ENCODE measurements around the gene SQOR. TPM values are rescaled to one million over a fixed set of nuclear protein-coding genes. Genes with fewer than 3 reads are reported as not detected.
A peak's percentile ranks its signal among the peaks of the same experiment; 100 is the strongest.

The SQOR gene
- total RNA-seq, 1 experiment from 2014 or later: 40.9 TPM

- H3K27me3 ChIP-seq (ENCODE audit: insufficient read depth, low read depth): no peaks in the 10 kb centered on the region
- peak overlapping the region; percentile 94 for H2AFZ ChIP-seq
- H3K9me2 ChIP-seq (ENCODE audit: insufficient read depth): no peaks in the 10 kb centered on the region
- BruUV-seq (replicated peaks): TSS peak; percentile 85
- TF ChIP-seq EZH2 (IDR thresholded peaks at IDR 0.05; ENCODE audit: low read depth): no peak
- TF ChIP-seq CTCF (conservative IDR thresholded peaks at IDR 0.05): no peak
- H3K4me3 ChIP-seq: peak overlapping the region; percentile 96
- ChIA-PET POLR2A (ENCODE audit: unreplicated experiment) (interaction anchor here (0.6 kb wide), 1 partner anchor 48 kb away, joined by 4 read pairs; no protein-coding TSS in a partner anchor), CTCF (interaction anchor here (1.3 kb wide), 1 partner anchor 129 kb away, joined by 3 read pairs; no protein-coding TSS in a partner anchor)
- no peak for DNase-seq
- intact Hi-C loops (cut with micrococcal nuclease; ENCODE audit: unreplicated experiment): loop anchor here (1.0 kb wide), 1 partner anchor 64 kb away; the partner anchor contains the start of gene SLC30A4
- no peaks in the 10 kb centered on the region for H4K20me1 ChIP-seq (ENCODE audit: insufficient read depth)
- no peaks in the 10 kb centered on the region for H3K9me3 ChIP-seq (ENCODE audit: insufficient read depth, low read depth)
- H3K36me3 ChIP-seq (ENCODE audit: low read depth): no peaks in the 10 kb centered on the region
- H3K4me2 ChIP-seq: peak overlapping the region; percentile 97
- peaks cover 25% of the 10 kb centered on the region for H3K4me1 ChIP-seq (replicated peaks; ENCODE audit: insufficient read depth)
- H3K79me2 ChIP-seq (ENCODE audit: low read depth): peaks cover 31% of the 10 kb centered on the region
- H3K27ac ChIP-seq: peak overlapping the region; percentile 92
- peaks cover 9% of the 10 kb centered on the region; the same call in 1 of the 2 replicates for H3F3A ChIP-seq (ENCODE audit: insufficient read depth, low read depth)
Measured at GRCh38 chr15:45586601-45587094, 48.2 kb upstream of the SQOR start.

GRCh38 chr15:45587095-45587862 lies 47.5 kb upstream of the SQOR start, which contains the start of gene BLOC1S6:
TSS of gene BLOC1S6 (plus strand) at chr15:45587379. CDS start at chr15:45587444, 65 bp downstream.
- peaks cover 31% of the 10 kb centered on the region for H3K79me2 ChIP-seq (ENCODE audit: low read depth)
- peak within 1 kb of the TSS; percentile 92 for H3K27ac ChIP-seq
- no peaks in the 10 kb centered on the region for H3K9me2 ChIP-seq (ENCODE audit: insufficient read depth)
- TF ChIP-seq CTCF (conservative IDR thresholded peaks at IDR 0.05): no peak
- no peak for TF ChIP-seq EZH2 (IDR thresholded peaks at IDR 0.05; ENCODE audit: low read depth)
- H4K20me1 ChIP-seq (ENCODE audit: insufficient read depth): no peaks in the 10 kb centered on the region
- ChIA-PET CTCF (interaction anchor here (0.6 to 1.3 kb wide), 2 partner anchors 24 to 130 kb away, joined by 3 read pairs; no protein-coding TSS in a partner anchor), POLR2A (ENCODE audit: unreplicated experiment) (interaction anchor here (0.6 kb wide), 1 partner anchor 49 kb away, joined by 4 read pairs; no protein-coding TSS in a partner anchor)
- H2AFZ ChIP-seq: peak within 1 kb of the TSS; percentile 94
- peak; percentile 78 to 80 for DNase-seq
- H3K27me3 ChIP-seq (ENCODE audit: insufficient read depth, low read depth): no peaks in the 10 kb centered on the region
- no peaks in the 10 kb centered on the region for H3K9me3 ChIP-seq (ENCODE audit: insufficient read depth, low read depth)
- BruUV-seq (replicated peaks): no TSS peak
- intact Hi-C loops (cut with micrococcal nuclease; ENCODE audit: unreplicated experiment): loop anchor here (1.0 kb wide), 1 partner anchor 65 kb away; the partner anchor contains the start of gene SLC30A4
- H3F3A ChIP-seq (ENCODE audit: insufficient read depth, low read depth): peaks cover 9% of the 10 kb centered on the region; the same call in 1 of the 2 replicates
- no peaks in the 10 kb centered on the region for H3K36me3 ChIP-seq (ENCODE audit: low read depth)
- peak within 1 kb of the TSS; percentile 97 for H3K4me2 ChIP-seq
- H3K4me1 ChIP-seq (replicated peaks; ENCODE audit: insufficient read depth): peaks cover 25% of the 10 kb centered on the region
- peak within 1 kb of the TSS; percentile 96 for H3K4me3 ChIP-seq

- H3K79me2 ChIP-seq (ENCODE audit: low read depth): peaks cover 31% of the 10 kb centered on the region
- ChIA-PET POLR2A (ENCODE audit: unreplicated experiment) (no interaction called here), CTCF (interaction anchor here (0.6 kb wide), 1 partner anchor 24 kb away, joined by 3 read pairs; no protein-coding TSS in a partner anchor)
- TF ChIP-seq EZH2 (IDR thresholded peaks at IDR 0.05; ENCODE audit: low read depth): no peak
- H3K4me2 ChIP-seq: peak overlapping the region; percentile 97
- no peaks in the 10 kb centered on the region for H3K9me3 ChIP-seq (ENCODE audit: insufficient read depth, low read depth)
- peaks cover 9% of the 10 kb centered on the region; the same call in 1 of the 2 replicates for H3F3A ChIP-seq (ENCODE audit: insufficient read depth, low read depth)
- BruUV-seq (replicated peaks): TSS peak; percentile 49
- H4K20me1 ChIP-seq (ENCODE audit: insufficient read depth): no peaks in the 10 kb centered on the region
- no peaks in the 10 kb centered on the region for H3K9me2 ChIP-seq (ENCODE audit: insufficient read depth)
- H2AFZ ChIP-seq: peak overlapping the region; percentile 94
- no peaks in the 10 kb centered on the region for H3K27me3 ChIP-seq (ENCODE audit: insufficient read depth, low read depth)
- intact Hi-C loops (cut with micrococcal nuclease; ENCODE audit: unreplicated experiment): loop anchor here (1.0 to 2.0 kb wide), 2 partner anchors 25 to 66 kb away; partner anchors contain the start of gene SLC30A4
- H3K36me3 ChIP-seq (ENCODE audit: low read depth): no peaks in the 10 kb centered on the region
- peak overlapping the region; percentile 92 for H3K27ac ChIP-seq
- no peak for DNase-seq
- peaks cover 25% of the 10 kb centered on the region for H3K4me1 ChIP-seq (replicated peaks; ENCODE audit: insufficient read depth)
- H3K4me3 ChIP-seq: peak overlapping the region; percentile 96
Measured at GRCh38 chr15:45587863-45588170, 47.0 kb upstream of the SQOR start.

Data from PC-9 (cell line).